NCI-H2227 treated with DMSO at 0.1 percent for 48 hours (cell line): ENCODE results near the gene TOP3A.

Source experiments
- DNase-seq: peaks from one replicate; lab custom pipeline; 2025; lab: John Stamatoyannopoulos, UW

The TOP3A gene

GRCh38 chr17:18277076-18277475, 37.7 kb downstream of the TOP3A start:
- no peak for DNase-seq

GRCh38 chr17:18270046-18270931, 44.5 kb downstream of the TOP3A start:
- no peak for DNase-seq

- DNase-seq = no peak
Observed at GRCh38 chr17:18267927-18268711, 46.7 kb downstream of the TOP3A start.

GRCh38 chr17:18267366-18267765, 47.4 kb downstream of the TOP3A start:
- DNase-seq = no peak

- no peak for DNase-seq
Observed at GRCh38 chr17:18263885-18264682, 50.7 kb downstream of the TOP3A start.

- DNase-seq = no peak
Observed at GRCh38 chr17:18262641-18263040, 52.2 kb downstream of the TOP3A start.

GRCh38 chr17:18262111-18262510, 52.7 kb downstream of the TOP3A start:
- DNase-seq = no peak

GRCh38 chr17:18261659-18262058, 53.1 kb downstream of the TOP3A start:
- DNase-seq = no peak

GRCh38 chr17:18261146-18261515, 53.7 kb downstream of the TOP3A start:
- DNase-seq = no peak

- DNase-seq = peak; percentile 76
Observed at GRCh38 chr17:18260332-18261145, 54.3 kb downstream of the TOP3A start, which contains the start of gene MIEF2. Gene MIEF2 (plus strand): TSS chr17:18260662. CDS start chr17:18262721, 2,059 bp downstream.

GRCh38 chr17:18259621-18260331, 55.0 kb downstream of the TOP3A start:
- no peak for DNase-seq

- no peak for DNase-seq
Observed at GRCh38 chr17:18258356-18259038, 56.3 kb downstream of the TOP3A start, which contains the start of gene FLII. Gene FLII (minus strand): TSS chr17:18258738. CDS start chr17:18258690, 48 bp downstream.

- DNase-seq = no peak
Observed at GRCh38 chr17:18257982-18258355, 56.8 kb downstream of the TOP3A start.

GRCh38 chr17:18257268-18257981, 57.4 kb downstream of the TOP3A start:
- peak; percentile 21 for DNase-seq

- no peak for DNase-seq
Observed at GRCh38 chr17:18256776-18257175, 58.0 kb downstream of the TOP3A start.

- no peak for DNase-seq
Observed at GRCh38 chr17:18256351-18256750, 58.4 kb downstream of the TOP3A start.

GRCh38 chr17:18254888-18255649, 59.7 kb downstream of the TOP3A start:
- DNase-seq = no peak
